HG03378 (cell line): ENCODE data around the gene MMP19.
"Not testable (repeated sequence)": the region's sequence is repeated elsewhere in the genome, so short reads cannot be mapped to it uniquely, and the experiment has no call there.

Experiments
- ATAC-seq: cut with Tn5 transposase; IDR thresholded peaks from one replicate; pipeline ENCODE4 v1.9.1; 2021; ENCODE audit warnings: mild to moderate bottlenecking, moderate library complexity; ENCODE audit not compliant: unreplicated experiment

The MMP19 gene

DNA sequence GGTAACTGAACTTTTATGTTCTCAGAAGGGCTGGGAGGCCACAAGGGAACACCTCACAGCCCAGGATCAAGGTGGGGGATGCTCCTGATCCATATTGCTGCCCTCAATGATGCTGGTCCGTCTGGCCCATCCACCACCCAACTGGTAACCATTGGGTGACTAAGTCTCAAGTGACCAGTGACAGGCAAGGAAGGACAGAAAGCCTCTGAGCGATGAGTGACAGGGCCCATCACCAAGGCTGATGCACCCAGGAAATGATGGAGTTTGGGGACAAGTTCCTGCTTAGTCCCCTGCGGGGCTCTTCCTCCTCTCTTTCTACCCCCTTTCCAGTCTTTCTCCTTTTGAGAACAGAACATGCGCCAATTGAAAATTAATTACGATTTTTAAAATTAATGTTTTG lies 2.6 kb upstream of the MMP19 start:
- ATAC-seq: no peak

GRCh38 chr12:55844961-55845360 lies 2.2 kb upstream of the MMP19 start:
- ATAC-seq: no peak

- no peak for ATAC-seq
These were observed 695 bp upstream of the MMP19 start for GRCh38 chr12:55843431-55843830.

DNA sequence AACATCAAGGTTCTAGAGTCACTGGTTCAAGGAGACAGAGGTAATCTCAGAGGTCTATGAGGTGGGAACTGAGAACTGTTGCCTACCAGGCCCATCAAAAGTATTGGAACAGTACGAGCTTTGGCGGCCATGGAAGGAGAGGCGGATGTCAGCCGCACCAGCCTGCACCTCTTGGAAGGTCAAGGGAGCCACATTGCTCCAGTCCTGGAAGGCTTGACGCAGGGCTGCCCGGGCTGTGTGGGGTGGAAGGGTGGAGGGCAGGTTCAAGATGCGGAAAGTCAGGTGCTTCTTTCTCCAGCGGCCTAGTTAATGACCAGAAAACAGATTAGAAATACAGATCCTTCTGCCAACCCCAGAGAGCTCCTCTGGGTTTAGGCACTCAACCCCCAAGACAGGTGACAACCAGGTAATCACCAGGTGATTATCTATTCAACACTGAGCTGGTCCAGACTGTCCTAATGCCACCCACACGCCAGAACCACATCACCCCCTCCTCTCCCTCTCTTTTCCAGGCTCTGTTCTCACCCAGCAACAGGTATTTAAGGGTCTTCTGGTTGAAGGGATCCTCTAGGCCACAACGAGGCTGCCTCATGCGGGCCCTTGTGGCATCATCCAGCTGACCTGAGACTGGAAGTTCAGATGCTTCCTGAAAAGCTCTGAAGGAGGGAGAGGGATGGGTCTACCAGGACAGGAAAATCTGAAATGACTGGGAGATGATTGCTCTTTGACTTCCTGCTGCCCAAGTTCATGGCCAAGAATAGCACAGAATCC lies 2.0 kb downstream of the MMP19 start:
- no peak for ATAC-seq

DNA sequence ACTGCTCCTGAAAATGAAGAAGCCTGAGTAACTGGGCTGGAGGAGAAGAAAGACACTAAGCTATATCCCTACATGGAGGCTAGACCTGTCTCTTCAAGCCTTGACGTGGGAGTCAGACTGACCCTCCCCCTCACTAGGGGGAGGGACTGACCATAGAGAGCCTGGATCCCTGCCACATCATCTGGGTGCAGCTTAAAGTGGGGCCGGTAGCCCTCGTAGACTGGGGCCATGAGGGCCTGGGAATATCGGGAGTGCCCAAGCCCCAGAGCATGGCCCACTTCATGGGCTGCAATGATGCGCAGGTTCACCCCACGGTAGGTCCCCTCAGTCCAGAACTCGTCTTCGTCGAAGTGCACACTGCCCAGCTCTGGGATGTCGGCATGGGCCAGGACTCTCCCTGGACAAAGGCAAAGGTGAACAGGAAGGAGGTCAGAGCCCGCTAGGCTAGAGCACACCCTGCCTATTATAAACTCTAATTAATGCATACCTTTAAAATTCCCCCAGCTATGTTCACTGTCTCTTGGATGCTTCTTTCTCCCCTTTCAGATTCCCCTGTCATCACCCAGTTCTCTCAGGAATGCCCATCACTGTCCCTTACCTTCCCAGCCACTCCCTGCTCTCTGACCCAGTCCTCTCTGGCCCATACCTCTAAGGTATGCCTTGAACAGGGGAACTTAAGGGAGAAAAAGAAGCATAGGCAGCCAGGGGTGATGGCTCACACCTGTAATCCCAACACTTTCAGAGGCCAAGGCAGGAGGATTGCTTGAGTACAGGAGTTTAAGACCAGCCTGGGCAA lies 3.2 kb downstream of the MMP19 start:
- no peak for ATAC-seq

- no peak for ATAC-seq
These were observed 4.4 kb downstream of the MMP19 start for GRCh38 chr12:55838361-55838760.

DNA sequence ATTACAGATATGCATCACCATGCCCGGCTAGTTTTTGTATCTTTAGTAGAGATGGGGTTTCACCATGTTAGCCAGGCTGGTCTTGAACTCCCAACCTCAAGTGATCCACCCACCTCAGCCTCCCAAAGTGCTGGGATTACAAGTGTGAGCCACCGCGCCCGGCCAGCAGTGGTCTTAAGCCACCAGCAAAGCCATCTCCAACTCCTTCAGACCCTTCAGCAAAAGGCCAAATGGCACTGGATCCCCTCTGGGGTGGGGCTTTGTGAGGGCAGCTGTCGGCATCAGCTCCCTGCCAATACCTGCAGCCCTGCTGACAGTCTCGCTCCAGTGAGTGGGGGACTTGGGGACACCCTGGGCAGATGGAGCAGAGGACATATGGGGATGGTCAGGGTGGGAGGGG lies 8.3 kb downstream of the MMP19 start:
- not testable (repeated sequence) for ATAC-seq

GRCh38 chr12:55833056-55833455 lies 9.7 kb downstream of the MMP19 start:
- ATAC-seq: no peak

DNA sequence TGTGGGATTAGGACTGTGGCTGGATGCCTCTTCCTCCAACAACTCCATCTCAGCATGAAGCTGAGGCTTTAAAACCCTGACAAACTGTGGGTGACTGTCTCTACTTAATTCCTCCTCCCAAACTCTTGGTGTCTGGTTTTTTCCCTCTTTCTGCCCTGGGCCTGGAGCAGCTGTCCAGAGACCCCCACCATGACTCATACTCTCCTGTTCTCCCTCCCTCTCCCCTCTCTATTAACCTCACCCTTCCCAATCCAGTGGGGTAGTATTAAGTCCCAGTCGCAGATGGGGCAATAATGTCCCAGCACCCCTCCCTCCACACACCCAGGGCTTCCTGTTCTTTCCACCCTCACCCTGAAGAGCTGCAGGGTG lies 11.3 kb downstream of the MMP19 start:
- ATAC-seq: no peak

- ATAC-seq: no peak
These were observed 11.9 kb downstream of the MMP19 start for GRCh38 chr12:55830601-55831446.

DNA sequence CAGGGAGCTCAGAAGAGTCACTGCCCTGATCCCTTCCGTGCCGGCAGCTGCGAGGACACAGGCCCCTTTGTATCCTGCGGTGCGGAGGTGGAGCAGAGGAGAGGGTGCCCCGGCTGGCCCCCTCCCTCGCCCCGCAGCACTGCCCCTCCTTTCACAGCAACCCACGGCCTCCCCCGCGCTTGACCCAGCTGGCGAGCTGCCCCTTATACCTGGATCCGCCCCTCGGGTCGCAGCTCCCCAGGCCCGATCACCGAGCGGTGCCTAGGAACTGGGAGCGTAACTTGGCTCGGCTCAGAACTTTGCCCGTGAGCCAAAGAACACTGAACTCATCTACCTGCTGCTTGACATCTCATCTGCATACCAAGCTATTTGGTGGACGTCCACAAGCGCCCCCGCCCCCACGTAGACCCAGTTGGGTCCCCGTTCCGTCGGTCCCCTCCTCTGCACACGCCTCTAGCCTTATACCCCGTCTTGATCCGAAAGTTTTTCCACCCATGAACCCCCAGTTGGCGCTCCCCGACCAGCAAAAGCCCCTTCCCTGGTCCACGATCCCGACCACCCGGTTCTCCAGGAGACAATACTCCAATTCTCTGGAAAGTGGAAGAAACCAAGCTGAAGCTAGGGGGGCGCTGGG lies 12.7 kb downstream of the MMP19 start:
- ATAC-seq: no peak

GRCh38 chr12:55828357-55828756 lies 14.4 kb downstream of the MMP19 start:
- ATAC-seq: no peak

DNA sequence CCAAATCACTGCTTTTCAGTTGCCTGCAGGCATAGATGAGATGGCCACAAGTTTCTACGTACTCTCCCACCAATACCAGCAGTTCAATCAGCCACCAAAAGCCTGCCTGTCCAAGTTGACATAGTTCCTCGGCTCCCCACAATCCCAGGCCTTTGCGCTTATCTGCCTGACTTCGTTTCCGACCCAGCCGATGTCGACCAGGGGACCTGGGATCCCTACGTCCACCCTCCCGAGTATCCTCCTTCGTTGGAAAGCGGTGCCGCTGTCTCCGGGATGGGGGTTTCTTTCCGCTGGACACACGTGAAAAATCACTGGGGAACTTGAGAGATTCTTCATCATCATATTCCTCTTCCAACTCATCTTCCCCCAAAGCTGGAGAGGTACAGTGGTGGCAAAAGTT lies 14.9 kb downstream of the MMP19 start:
- ATAC-seq: no peak

DNA sequence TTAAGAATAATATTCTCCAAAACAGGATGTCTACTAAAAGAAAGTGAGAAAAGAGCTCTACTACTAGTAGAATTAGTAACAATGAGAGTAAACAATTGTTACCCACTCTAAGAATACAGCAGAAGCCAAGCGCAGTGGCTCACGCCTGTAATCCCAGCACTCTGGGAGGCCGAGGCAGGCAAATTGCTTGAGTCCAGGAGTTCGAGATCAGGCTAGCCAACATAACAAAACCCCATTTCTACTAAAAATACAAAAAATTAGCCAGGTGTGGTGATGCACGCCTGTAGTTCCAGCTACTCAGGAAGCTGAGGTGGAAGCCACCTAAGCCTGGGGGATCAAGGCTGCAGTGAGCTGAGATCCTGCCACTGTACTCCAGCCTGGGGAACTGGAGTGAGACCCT lies 18.0 kb downstream of the MMP19 start:
- ATAC-seq: no peak

DNA sequence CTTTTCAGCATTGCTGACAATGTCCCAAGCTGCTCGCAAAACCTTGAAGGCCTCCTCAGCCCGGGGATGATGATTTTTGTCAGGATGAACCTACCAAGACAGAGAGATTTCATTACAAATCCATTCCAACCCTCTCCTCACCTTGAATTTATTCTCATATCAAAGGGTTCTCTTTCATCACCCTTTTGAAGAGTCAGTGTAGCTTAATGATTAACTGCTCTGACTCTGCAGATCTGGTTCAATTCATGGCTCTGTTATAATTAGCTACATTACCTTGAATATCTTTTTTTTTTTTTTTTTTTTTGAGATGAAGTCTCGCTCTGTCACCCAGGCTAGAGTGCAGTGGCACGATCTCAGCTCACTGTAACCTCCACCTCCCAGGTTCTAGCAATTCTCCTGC lies 19.3 kb downstream of the MMP19 start:
- no peak for ATAC-seq

GRCh38 chr12:55822228-55822627 lies 20.5 kb downstream of the MMP19 start:
- ATAC-seq: no peak

GRCh38 chr12:55820679-55821078 lies 22.1 kb downstream of the MMP19 start:
- no peak for ATAC-seq

GRCh38 chr12:55818886-55819285 lies 23.9 kb downstream of the MMP19 start:
- ATAC-seq: no peak

- ATAC-seq: peak; percentile 0
These were observed 24.5 kb downstream of the MMP19 start for GRCh38 chr12:55818140-55818728.

GRCh38 chr12:55817345-55818139 lies 25.2 kb downstream of the MMP19 start, which contains the start of the genes ORMDL2 and SARNP:
TSS of gene ORMDL2 (plus strand) at chr12:55818041. CDS start at chr12:55819000, 959 bp downstream.
TSS of gene SARNP (minus strand) at chr12:55817724. CDS start at chr12:55817701, 23 bp downstream.
- ATAC-seq: peak; percentile 98
